LHCN-M2 (cell line): ENCODE measurements around the gene PITPNM1. TPM values are rescaled to one million over a fixed set of nuclear protein-coding genes. Genes with fewer than 3 reads are reported as not detected.
"Not testable (repeated sequence)": the region's sequence is repeated elsewhere in the genome, so short reads cannot be mapped to it uniquely, and the experiment has no call there.

Experiments
- DNase-seq: peaks from one replicate; pipeline ENCODE4 v3.0.0-alpha.2; 2012; ENCODE audit warnings: low read depth
- total RNA-seq: library from RNA; depleted of rRNA; stranded (reverse); fragments of >200 nt; gene quantifications from 2 replicates; pipeline ENCODE4 v1.2.3, GENCODE V29; 2014

Gene PITPNM1
- total RNA-seq, 1 experiment from 2014 or later, result 34.5 TPM

DNA sequence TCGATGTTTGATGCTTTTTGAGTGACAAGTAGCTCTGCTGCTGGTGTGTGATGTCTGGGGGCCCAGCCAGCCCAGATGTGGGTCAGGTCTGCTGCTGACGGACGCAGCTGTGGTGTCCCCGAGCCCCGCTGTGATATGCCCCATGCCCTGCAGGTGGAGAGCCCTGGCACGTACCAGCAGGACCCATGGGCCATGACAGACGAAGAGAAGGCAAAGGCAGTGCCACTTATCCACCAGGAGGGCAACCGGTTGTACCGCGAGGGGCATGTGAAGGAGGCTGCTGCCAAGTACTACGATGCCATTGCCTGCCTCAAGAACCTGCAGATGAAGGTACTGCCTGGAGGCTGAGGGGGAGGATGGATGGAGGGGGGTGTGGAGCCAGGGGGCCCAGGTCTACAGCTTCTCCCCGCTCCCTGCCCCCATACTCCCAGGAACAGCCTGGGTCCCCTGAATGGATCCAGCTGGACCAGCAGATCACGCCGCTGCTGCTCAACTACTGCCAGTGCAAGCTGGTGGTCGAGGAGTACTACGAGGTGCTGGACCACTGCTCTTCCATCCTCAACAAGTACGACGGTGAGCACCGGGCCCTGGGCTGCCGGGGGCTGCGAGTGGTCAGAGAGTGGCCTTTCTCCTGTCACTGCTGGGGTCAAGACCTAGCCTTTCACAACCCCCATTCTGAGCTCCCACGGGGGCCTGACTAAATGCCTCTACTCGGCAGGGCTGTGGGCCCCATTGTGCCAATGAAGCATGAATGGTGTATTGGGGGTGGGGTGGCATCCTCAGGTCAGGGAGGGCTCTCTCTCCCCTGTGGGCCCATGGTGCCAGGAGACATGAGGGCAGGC lies 15.1 kb downstream of the PITPNM1 start:
- no peak for DNase-seq

DNA sequence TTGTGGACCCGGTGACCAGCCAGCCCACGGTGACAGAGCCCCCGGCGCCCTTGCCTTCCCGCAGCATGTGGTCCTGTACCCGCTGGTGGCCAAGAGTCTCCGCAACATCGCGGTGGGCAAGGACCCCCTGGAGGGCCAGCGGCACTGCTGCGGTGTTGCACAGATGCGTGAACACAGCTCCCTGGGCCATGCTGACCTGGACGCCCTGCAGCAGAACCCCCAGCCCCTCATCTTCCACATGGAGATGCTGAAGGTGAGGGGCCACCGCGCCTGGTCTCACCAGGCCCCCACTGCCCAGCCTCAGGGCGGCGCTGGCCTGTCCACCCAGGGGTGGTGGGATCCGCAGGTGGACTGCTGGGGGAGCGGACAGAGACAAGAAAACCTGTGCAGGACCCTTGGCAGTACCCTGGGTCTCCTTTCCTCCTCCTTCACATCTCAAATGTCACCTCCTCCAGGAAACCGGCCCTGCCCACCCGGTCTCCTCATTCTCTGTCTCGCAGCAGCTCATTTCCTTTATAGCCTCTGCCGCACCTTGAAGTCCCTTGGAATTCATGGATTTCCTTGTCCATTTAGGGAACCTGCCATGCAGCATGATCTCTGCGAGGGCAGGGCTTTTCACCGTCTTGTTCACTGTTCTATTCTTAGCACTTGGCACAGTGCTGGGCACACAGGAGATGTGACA lies 15.8 kb downstream of the PITPNM1 start:
- no peak for DNase-seq

DNA sequence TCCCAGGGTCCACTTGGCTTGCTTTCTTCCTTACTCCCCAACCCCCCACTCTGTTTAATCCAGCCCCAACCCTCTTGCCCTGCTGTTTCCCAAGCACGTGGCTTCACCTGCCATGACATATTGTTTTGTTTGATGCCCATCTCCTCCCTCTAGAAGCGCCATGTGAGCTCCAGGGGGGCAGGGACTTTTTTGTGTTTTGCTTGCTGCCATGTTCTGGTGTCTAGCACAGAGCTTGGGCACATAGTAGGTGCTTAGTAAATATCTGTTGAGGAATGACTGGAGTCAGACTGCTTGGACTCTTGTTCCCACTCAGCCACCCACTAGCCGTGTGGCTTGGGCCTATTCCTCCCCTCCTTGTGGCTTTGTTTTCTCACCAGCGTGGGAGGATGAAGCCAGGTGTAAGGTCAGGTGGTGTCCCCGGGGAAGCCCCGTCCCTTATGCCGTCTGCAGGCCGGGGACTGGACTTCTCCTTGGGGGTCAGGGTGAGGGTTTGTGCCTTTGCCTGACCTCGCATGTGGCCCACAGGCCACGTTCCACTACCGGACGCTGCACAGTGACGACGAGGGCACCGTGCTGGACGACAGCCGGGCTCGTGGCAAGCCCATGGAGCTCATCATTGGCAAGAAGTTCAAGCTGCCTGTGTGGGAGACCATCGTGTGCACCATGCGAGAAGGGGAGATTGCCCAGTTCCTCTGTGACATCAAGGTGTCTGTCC lies 18.5 kb downstream of the PITPNM1 start:
- DNase-seq, result no peak

DNA sequence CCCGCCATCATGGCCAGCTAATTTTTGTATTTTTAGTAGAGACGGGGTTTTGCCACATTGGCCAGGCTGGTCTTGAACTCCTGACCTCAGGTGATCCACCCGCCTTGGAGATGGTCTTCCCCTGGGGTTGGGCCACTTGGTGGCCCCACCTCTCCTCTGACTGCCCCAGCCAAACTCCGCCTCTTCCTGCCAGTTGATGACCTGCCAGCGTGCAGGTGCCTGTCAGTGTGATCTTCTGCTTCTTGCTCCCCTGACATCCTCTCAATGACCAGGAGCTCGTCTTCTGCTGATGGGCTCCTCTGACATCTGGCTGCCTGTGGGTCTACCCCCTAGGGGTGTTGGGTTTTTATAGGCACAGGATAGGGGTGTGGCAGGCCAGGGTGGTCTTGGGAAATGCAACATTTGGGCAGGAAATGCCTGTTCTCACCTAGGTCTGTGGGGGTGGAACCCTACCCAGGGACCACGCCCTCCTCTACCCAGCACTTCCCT lies 19.2 kb downstream of the PITPNM1 start:
- DNase-seq, result not testable (repeated sequence)

DNA sequence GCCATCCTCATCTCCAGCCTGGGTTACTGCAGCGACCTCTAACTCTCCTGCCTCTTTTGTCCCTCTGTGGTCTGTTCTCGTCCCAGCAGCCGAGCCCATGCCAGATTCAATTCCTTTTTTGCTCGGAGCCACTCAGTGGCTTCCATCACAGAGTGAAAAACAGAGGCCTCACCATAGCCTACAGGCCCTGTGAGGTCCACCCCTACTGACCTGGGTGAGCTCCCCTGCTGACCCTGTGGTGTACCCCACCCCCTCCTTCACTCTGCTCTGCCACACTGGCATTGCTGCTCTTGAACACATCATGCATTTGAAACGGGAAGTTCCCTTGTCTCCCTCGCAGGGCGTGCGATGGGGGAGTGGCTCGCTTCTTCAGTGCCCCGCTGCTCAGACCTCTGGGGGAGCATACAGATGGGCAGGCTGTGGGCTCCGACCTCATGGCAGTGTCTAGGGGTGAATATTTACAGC lies 20.3 kb downstream of the PITPNM1 start:
- no peak for DNase-seq

DNA sequence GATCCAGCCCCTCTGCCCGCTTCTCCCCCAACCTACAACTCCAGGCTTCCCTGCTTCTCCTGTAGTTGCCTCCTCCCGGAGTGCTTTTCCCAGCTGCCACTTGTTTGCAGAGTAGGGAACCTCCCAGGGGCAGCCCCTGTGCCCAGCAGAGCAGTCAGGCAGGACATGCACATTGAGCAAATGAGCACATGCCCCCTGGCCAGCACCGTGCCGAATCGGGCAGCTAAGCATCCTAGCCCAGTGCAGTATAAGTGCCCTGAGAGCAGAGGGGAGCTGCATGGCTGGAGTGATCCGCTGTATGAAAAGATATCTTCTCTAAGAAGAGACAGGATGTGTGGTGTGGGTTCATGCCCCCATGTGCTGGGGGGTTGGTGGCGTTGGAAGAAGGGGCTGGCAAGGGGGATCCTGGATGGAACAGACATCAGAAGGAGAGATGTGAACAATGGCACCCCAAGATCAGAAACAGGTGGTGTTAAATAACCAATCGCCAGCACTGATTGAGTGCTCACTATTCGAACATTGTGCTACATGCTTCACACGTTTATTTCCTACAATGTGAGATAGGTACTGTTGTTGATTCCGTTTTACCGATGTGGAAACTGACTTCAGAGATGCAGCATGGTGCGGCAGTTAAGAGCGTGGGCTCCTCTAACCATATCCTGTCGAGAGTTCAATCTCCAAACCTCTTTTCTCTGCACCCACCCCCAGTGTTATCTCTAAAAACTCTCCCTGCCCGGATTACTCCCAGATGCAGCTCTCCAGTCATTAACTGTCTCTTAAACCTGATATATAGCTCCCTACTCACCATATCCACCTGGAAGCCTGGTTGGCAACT lies 21.1 kb downstream of the PITPNM1 start:
- no peak for DNase-seq

DNA sequence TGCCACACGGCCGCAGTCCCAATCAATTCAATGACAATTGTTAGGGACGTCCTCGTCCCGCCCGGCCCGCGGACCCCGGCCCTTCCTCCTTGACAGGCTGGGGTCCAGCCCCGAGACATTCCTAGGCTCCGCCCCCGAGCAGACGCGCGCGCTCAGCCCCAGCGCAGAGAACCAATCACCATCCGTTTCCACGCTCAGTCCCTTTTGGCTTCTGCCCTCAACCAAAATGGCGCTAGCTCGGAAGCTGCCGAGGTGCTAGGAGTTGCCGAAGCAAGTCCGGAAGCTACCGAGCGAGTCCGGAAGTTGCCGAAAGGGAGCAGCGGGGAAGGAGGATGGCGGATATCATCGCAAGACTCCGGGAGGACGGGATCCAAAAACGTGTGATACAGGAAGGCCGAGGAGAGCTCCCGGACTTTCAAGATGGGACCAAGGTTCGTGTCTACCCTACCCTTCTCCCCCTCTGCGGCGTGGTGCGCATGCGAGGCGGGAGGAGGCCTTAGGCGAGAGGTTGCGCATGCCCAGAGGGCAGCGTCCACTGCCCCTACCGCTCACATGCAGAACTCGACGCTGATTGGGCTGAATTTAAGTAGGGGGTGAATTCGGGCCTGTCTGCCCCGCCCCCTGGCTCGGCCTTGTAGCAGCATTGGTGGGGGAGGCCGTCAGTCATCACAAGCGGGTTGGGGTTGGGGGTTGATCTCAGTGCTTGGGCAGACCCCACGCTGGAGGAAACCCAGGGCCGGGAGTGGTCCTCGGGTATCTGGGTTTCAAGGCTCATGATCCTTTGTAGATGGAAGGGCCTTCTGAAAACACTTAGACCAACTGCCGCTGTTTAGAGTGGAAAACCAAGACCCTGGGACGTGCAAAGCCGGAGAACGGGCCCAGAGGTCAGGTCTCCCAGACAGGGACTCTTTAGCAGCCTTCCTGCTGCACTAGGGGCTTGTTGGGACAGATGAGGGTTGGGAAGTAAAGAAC lies 22.1 kb downstream of the PITPNM1 start, which contains the start of gene AIP:
Gene AIP, plus strand, starts transcription at position 200 of the 972 bp plus-strand sequence. Its CDS starts 133 bp downstream, at position 333.
- DNase-seq, result peak; percentile 97

DNA sequence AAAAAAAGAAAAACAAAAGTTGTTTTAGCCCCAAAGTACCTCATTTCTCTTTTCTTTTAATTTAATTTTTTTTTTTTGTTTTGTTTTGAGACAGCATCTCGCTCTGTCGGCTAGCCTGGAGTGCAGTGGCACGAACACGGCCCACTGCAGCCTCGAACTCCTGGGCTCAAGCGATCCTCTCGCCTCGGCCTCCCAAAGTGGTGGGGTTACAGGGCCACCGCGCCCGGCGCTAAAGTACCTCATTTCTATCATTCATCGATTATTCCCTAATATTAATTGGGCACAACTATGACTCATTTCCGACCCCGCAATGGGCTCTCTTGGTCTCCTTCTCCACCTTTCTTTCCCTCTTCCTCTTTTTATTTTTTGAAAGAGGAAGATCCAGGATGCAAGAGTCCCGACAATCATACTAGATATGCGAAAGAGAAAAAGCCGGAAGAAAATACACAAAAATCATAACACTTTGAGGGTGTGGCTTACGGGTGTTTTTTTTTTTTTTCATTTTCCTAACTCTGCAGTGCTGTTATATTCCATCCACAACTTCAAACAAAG lies 22.8 kb downstream of the PITPNM1 start:
- DNase-seq, result no peak

DNA sequence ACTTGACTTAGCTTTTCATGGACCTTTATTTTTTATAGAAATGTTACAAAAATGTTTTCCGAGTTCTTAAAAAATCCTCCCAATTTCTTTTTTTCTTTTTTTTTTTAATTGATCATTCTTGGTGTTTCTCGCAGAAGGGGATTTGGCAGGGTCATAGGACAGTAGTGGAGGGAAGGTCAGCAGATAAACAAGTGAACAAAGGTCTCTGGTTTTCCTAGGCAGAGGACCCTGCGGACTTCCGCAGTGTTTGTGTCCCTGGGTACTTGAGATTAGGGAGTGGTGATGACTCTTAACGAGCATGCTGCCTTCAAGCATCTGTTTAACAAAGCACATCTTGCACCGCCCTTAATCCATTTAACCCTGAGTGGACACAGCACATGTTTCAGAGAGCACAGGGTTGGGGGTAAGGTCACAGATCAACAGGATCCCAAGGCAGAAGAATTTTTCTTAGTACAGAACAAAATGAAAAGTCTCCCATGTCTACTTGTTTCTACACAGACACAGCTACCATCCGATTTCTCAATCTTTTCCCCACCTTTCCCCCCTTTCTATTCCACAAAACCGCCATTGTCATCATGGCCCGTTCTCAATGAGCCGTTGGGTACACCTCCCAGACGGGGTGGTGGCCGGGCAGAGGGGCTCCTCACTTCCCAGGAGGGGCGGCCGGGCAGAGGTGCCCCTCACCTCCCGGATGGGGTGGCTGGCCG lies 27.7 kb downstream of the PITPNM1 start:
- DNase-seq, result not testable (repeated sequence)

DNA sequence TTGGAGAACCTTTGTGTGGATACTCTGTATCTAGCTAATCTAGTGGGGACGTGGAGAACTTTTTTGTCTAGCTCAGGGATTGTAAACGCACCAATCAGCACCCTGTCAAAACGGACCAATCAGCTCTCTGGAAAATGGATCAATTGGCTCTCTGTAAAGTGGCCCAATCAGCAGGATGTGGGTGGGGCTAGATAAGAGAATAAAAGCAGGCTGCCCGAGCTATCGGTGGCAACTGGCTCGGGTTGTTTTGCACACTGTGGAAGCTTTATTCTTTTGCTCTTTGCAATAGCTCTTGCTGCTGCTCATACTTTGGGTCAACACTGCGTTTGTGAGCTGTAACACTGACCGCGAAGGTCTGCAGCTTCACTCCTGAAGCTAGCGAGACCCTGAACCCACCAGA lies 28.5 kb downstream of the PITPNM1 start:
- DNase-seq, result not testable (repeated sequence)

DNA sequence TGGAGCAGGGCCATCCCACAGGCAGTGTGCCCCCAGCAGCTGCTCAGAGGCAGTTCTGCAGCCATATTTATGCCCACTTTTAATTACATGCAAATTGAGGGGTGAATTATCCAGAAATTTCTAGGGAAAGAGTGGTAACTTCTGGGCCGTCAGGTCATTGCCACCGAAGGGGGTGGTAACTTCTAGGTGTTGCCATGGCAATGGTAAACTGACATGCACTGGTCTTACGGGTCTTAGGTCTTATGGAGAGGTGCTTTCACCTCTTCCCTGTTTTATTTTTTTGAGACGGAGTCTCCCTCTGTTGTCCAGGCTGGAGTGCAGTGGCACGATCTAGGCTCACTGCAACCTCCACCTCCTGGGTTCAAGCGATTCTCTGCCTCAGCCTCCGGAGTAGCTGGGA lies 32.3 kb downstream of the PITPNM1 start:
- no peak for DNase-seq

DNA sequence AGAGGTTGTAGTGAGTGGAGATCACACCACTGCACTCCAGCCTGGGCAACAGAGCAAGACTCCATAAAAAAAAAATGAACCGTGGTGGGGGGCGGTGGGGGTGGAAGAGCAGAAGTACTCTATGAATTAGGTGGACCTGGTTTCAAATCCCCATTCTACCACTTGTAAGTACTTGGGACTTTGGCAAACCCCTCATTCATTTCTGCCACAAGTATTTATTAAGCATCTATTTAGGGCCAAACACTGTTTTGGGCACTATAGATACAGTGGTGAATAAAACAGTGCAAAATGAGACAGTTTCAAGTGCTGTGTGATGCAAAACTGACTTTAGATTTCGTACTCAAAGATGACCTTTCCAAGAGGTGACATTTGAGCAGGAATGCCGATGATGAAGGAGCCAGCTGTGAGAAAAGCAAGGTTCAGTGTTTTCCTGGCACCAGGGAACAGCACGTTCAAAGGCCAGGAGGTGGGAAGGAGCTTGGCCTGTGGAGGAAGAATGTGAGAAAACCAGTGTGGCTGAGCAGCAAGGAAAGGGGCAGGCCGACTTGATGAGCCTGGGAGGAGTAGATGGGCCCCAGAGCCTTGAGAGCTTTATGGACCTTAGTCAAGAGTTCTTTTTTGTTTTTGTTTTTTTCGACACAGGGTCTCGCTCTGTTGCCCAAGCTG lies 34.7 kb downstream of the PITPNM1 start:
- DNase-seq, result no peak

DNA sequence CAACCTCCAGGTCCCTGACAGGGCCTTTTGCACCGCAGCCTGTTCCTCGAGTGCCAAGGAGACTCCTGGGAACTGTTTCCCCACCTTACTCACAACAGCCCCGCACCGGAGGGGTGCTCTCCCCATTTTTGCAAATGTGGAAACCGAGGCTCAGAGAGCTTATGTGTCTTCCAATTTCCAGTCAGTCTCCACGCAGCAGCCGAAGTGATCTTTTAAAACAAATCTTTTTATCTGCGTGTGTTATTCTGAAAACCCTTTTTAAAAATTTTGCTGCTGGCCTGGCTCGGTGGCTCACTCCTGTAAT lies 35.7 kb downstream of the PITPNM1 start:
- no peak for DNase-seq

DNA sequence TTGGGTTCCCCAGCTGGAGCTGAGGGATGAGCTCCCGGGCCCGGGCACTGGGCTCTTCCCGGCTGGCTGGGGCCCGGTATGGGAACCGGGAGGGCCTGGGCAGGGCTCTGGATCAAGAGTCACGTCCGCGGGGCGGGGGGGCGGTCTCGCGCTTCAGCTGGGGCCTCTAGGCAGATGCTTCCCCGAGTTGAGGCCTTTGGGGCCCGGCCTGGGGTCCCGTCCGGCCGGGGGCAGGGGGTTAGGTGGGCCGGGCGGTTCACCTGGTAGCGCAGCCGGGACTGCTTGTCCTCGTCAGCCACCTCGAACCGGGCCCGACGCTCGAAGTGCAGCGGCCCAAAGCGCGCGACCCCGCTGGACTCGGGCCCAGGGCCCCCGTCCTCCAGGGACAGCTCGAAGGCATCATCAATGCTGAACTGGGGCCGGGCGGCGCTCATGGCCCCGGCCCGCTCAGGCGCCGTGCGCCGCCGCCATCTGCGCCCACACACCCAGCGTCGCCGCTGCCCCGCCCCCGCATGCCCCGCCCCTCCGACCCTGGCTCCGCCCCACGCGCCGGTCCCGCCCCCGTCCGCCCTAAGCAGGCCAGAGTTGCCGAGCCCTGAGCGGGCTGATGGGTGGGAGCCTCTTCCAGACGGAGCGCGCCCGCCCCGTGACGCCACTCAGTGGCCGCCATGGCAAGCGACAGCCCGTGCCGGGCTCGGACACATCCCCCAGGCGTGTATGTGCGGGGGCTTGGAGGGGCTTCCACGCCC lies 36.2 kb downstream of the PITPNM1 start, which contains the start of gene TMEM134:
Gene TMEM134, minus strand, starts transcription at position 493 of the 749 bp plus-strand sequence. Its CDS starts 59 bp downstream, at position 434.
- DNase-seq, result peak; percentile 86

DNA sequence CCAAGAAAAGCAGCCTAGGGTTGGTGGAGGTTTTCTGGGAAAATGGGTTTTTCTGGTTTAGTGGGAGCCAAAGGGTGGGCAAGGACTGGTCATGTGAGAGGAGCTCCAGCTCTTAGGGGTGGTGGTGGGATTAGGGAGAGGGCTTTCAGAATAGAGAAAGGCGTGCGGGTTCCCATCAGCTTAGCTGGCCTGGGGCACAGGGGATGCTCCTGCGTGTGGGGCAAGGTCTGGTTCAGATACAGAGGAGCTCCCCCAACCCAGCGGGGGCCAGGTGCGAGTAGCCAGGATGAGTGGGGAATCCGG lies 36.8 kb downstream of the PITPNM1 start:
- DNase-seq, result no peak

DNA sequence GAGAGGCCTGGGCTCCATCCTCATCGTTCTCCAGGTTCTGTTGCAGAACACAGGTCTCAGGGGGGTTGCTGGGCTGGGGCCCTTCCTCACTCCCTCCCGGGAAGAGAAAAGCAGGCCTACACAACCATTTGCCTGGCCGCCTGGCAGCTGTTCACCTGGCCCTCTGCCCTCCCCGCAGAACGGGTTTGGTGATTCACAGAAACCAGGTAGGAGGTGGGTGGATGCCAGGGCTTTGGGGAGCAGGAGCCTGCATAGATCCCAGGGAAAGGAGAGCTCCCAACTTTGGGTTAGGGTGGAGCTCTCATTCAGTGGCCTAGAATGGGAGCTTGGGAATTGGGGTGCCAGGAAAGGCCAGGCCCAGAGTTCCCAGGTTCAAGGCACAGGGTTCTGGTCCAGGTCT lies 37.1 kb downstream of the PITPNM1 start:
- DNase-seq, result no peak

DNA sequence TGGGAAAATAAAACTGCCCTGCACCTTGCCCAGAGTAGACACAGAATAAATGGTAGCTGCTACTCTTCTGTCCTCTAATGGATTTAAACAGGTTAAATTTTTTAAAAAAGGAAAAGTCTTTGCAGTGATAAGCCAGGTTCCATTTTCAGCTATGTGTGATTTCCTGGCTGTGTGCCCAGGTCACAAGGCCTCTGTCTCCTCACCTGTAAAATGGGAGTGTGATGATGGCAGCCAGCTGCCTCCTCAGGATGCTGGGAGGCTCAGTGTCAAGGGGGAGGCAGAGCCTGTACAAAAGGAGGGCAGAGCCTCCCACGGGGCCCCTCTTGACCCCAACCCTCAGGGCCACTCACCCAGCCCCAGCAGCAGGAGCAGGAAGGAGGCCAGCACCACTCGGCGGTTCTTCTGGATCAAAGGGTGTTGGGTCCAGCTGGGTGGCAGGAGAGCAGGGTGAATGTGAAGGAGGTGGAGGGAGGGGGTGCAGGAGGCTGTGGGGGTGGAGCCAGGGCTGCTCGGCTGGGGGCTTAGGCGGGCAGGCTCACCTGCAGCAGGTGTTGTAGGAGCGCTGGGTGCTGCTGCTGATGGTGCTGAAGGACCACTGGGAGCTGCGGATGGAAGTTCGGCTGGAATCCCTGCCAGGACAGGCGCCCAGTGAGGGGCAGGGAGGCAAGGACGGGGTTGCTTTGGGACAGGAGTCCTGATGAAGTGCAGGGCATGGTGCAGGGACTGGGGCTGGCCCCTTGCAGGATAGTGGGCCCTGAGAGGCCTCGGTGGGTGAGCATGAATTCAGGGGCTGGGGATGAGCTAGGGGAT lies 38.0 kb downstream of the PITPNM1 start:
- no peak for DNase-seq
